WTC11 (cell line): ENCODE measurements around the gene CSPG5. TPM values are rescaled to one million over a fixed set of nuclear protein-coding genes. Genes with fewer than 3 reads are reported as not detected.
A peak's percentile ranks its signal among the peaks of the same experiment; 100 is the strongest.

ENCODE experiments used
- ATAC-seq: fragments of 200-7000 bp; cut with Tn5 transposase; 2 replicates; pipeline ENCODE4 v1.10.0; 2021; ENCODE audit warnings: mild to moderate bottlenecking, moderate library complexity
- CTCF ChIA-PET: fragments of 300-600 bp; sonication (Branson Sonifier 250); formaldehyde crosslinking; loops from one replicate; lab custom pipeline; 2021; ENCODE audit warnings: antibody characterized with exemption; lab: Charles Lee
- POLR2A ChIA-PET: fragments of 350-600 bp; sonication (Branson Sonifier 250); formaldehyde crosslinking; loops from one replicate; lab custom pipeline; 2021; ENCODE audit warnings: antibody characterized with exemption; lab: Charles Lee
- DNase-seq: peaks from one replicate; pipeline ENCODE4 v3.0.0; 2021; ENCODE audit warnings: low spot score
- H3K27ac Mint-ChIP-seq: 2 replicates; pipeline ENCODE4 v1.8.0; 2021; ENCODE audit warnings: mixed read lengths
- H3K27me3 Mint-ChIP-seq: 2 replicates; pipeline ENCODE4 v1.8.0; 2021; ENCODE audit warnings: low read depth, mild to moderate bottlenecking, moderate library complexity, mixed read lengths
- H3K36me3 Mint-ChIP-seq: 2 replicates; pipeline ENCODE4 v1.8.0; 2021; ENCODE audit warnings: mixed read lengths
- H3K4me1 Mint-ChIP-seq: 2 replicates; pipeline ENCODE4 v1.8.0; 2022; ENCODE audit warnings: mixed read lengths
- H3K4me3 Mint-ChIP-seq: 2 replicates; pipeline ENCODE4 v1.8.0; 2021; ENCODE audit warnings: mild to moderate bottlenecking, moderate library complexity, mixed read lengths
- H3K9me3 Mint-ChIP-seq: 2 replicates; pipeline ENCODE4 v1.8.0; 2021; ENCODE audit warnings: mixed read lengths
- ATF6 ChIP-seq: sonication (generic); formaldehyde crosslinking; IDR thresholded peaks from 2 replicates; pipeline ENCODE4 v1.8.1; 2023; ENCODE audit warnings: mild to moderate bottlenecking, missing genetic modification reagents
- CBFB ChIP-seq: sonication (generic); formaldehyde crosslinking; IDR thresholded peaks from 2 replicates; pipeline ENCODE4 v1.8.1; 2022; ENCODE audit warnings: mild to moderate bottlenecking, low read depth, missing genetic modification reagents
- E2F1 ChIP-seq: sonication (generic); formaldehyde crosslinking; IDR thresholded peaks from 2 replicates; pipeline ENCODE4 v1.8.0; 2022; ENCODE audit warnings: mild to moderate bottlenecking, missing genetic modification reagents
- E2F5 ChIP-seq: sonication (generic); formaldehyde crosslinking; IDR thresholded peaks from 2 replicates; pipeline ENCODE4 v1.8.1; 2022; ENCODE audit warnings: mild to moderate bottlenecking, moderate library complexity, missing genetic modification reagents
- EMX1 ChIP-seq: fragments of 250-450 bp; sonication (Bioruptor Pico); IDR thresholded peaks from 2 replicates; pipeline ENCODE4 v1.8.0; 2021; ENCODE audit warnings: mild to moderate bottlenecking
- ETV6 ChIP-seq: sonication (generic); formaldehyde crosslinking; IDR thresholded peaks from 2 replicates; pipeline ENCODE4 v1.8.1; 2022; ENCODE audit warnings: mild to moderate bottlenecking, missing genetic modification reagents
- FOXP4 ChIP-seq: sonication (generic); formaldehyde crosslinking; IDR thresholded peaks from 2 replicates; pipeline ENCODE4 v1.8.0; 2022; ENCODE audit warnings: mild to moderate bottlenecking, missing genetic modification reagents
- GABPB1 ChIP-seq: sonication (generic); formaldehyde crosslinking; IDR thresholded peaks from 2 replicates; pipeline ENCODE4 v1.8.1; 2023; ENCODE audit warnings: mild to moderate bottlenecking, missing genetic modification reagents
- JUN ChIP-seq: sonication (generic); formaldehyde crosslinking; IDR thresholded peaks from 2 replicates; pipeline ENCODE4 v1.8.0; 2023; ENCODE audit warnings: mild to moderate bottlenecking, missing genetic modification reagents
- MYBL2 ChIP-seq: sonication (generic); formaldehyde crosslinking; IDR thresholded peaks from 2 replicates; pipeline ENCODE4 v1.8.1; 2023; ENCODE audit warnings: mild to moderate bottlenecking, moderate library complexity, missing genetic modification reagents
- NFATC4 ChIP-seq: fragments of 250-450 bp; sonication (Bioruptor Pico); IDR thresholded peaks from 2 replicates; pipeline ENCODE4 v1.9.0; 2021; ENCODE audit warnings: mild to moderate bottlenecking
- SMAD3 ChIP-seq: sonication (generic); formaldehyde crosslinking; IDR thresholded peaks from 2 replicates; pipeline ENCODE4 v1.8.0; 2022; ENCODE audit warnings: missing genetic modification reagents, mild to moderate bottlenecking, borderline replicate concordance
- SMAD4 ChIP-seq: sonication (generic); formaldehyde crosslinking; IDR thresholded peaks from 2 replicates; pipeline ENCODE4 v1.8.0; 2022; ENCODE audit warnings: mild to moderate bottlenecking, missing genetic modification reagents
- SOX15 ChIP-seq: fragments of 250-450 bp; sonication (Bioruptor Pico); IDR thresholded peaks from 2 replicates; pipeline ENCODE4 v1.9.0; 2021; ENCODE audit warnings: mild to moderate bottlenecking
- SP1 ChIP-seq: sonication (generic); formaldehyde crosslinking; conservative IDR thresholded peaks from 2 replicates; pipeline ENCODE4 v1.8.1; 2022; ENCODE audit warnings: missing genetic modification reagents
- STAT6 ChIP-seq: sonication (generic); formaldehyde crosslinking; conservative IDR thresholded peaks from 2 replicates; pipeline ENCODE4 v1.8.1; 2023; ENCODE audit warnings: mild to moderate bottlenecking, low read depth, missing genetic modification reagents, moderate library complexity
- TEAD1 ChIP-seq: sonication (generic); formaldehyde crosslinking; IDR thresholded peaks from 2 replicates; pipeline ENCODE4 v1.8.0; 2022; ENCODE audit warnings: mild to moderate bottlenecking, missing genetic modification reagents
- ZNF121 ChIP-seq: sonication (generic); formaldehyde crosslinking; IDR thresholded peaks from 2 replicates; pipeline ENCODE4 v1.8.0; 2023; ENCODE audit warnings: missing genetic modification reagents
- ZNF138 ChIP-seq: sonication (generic); formaldehyde crosslinking; conservative IDR thresholded peaks from 2 replicates; pipeline ENCODE4 v1.8.1; 2022; ENCODE audit warnings: mild to moderate bottlenecking, moderate library complexity, missing genetic modification reagents
- ZNF263 ChIP-seq: sonication (generic); formaldehyde crosslinking; IDR thresholded peaks from 2 replicates; pipeline ENCODE4 v1.8.1; 2022; ENCODE audit warnings: low read depth, mild to moderate bottlenecking, moderate library complexity, missing genetic modification reagents
- ZNF281 ChIP-seq: sonication (generic); formaldehyde crosslinking; IDR thresholded peaks from 2 replicates; pipeline ENCODE4 v1.8.0; 2023; ENCODE audit warnings: mild to moderate bottlenecking, missing genetic modification reagents
- ZNF416 ChIP-seq: fragments of 250-450 bp; sonication (Bioruptor Pico); IDR thresholded peaks from 2 replicates; pipeline ENCODE4 v1.9.0; 2021; ENCODE audit warnings: mild to moderate bottlenecking, inconsistent platforms
- ZNF671 ChIP-seq: fragments of 250-450 bp; sonication (Bioruptor Pico); IDR thresholded peaks from 2 replicates; pipeline ENCODE4 v1.8.0; 2021; ENCODE audit warnings: mild to moderate bottlenecking
- total RNA-seq: library from RNA; stranded (reverse); gene quantifications from 3 replicates; pipeline ENCODE4 v1.2.3, GENCODE V29; 2021

CSPG5 gene
- total RNA-seq, 1 experiment from 2014 or later = 3.3 TPM

- H3K27ac Mint-ChIP-seq = peak overlapping the region; percentile 89
- H3K27me3 Mint-ChIP-seq = peaks cover 28% of the 10 kb centered on the region
- no peaks in the 10 kb centered on the region for H3K9me3 Mint-ChIP-seq
- TF ChIP-seq EMX1 = 0 out of 2 replicates have a peak, but pooled peaks have one; percentile 35
- TF ChIP-seq NFATC4 = no peak
- no peak for TF ChIP-seq SMAD3 (CRISPR knock-in tag)
- TF ChIP-seq ZNF138 = no peak
- no peak for TF ChIP-seq ZNF281 (CRISPR knock-in tag)
- no peak for TF ChIP-seq ZNF671 (CRISPR knock-in tag)
- no peak for TF ChIP-seq ZNF416 (CRISPR knock-in tag)
- TF ChIP-seq, all 79 proteins: peak for 1
- peaks cover 17% of the 10 kb centered on the region for H3K4me1 Mint-ChIP-seq
- DNase-seq (no peak), ATAC-seq (peak; percentile 8; the same call in 1 of the 2 replicates)
- POLR2A ChIA-PET = no interaction called here
- CTCF ChIA-PET = interaction anchor here (0.6 to 1.0 kb wide), 2 partner anchors 61 to 254 kb away, joined by 3 to 7 read pairs; no protein-coding TSS in a partner anchor
- peaks cover 29% of the 10 kb centered on the region for H3K36me3 Mint-ChIP-seq
- H3K4me3 Mint-ChIP-seq = no peak overlapping the region
These were observed 4.8 kb upstream of the CSPG5 start for GRCh38 chr3:47583320-47584075.

- Mint-ChIP-seq H3K4me1 (peaks cover 17% of the 10 kb centered on the region), H3K36me3 (peaks cover 14% of the 10 kb centered on the region), H3K27ac (no peak overlapping the region), H3K4me3 (no peak overlapping the region), H3K27me3 (peaks cover 38% of the 10 kb centered on the region), H3K9me3 (no peaks in the 10 kb centered on the region)
- DNase-seq (no peak), ATAC-seq (no peak)
- POLR2A ChIA-PET = interaction anchor here (0.6 kb wide), 1 partner anchor 242 kb away, joined by 3 read pairs; no protein-coding TSS in a partner anchor
- CTCF ChIA-PET = interaction anchor here (1.3 kb wide), 2 partner anchors 59 to 161 kb away, joined by 3 to 4 read pairs; no protein-coding TSS in a partner anchor
- TF ChIP-seq MYBL2 (CRISPR knock-in tag) (no peak), ETV6 (CRISPR knock-in tag) (no peak), CBFB (CRISPR knock-in tag) (no peak), E2F1 (CRISPR knock-in tag) (no peak), SOX15 (no peak), E2F5 (CRISPR knock-in tag) (no peak), TEAD1 (CRISPR knock-in tag) (no peak), ZNF121 (CRISPR knock-in tag) (no peak), JUN (CRISPR knock-in tag) (no peak), GABPB1 (no peak), FOXP4 (CRISPR knock-in tag) (no peak), SP1 (CRISPR knock-in tag) (no peak), SMAD4 (CRISPR knock-in tag) (no peak), STAT6 (CRISPR knock-in tag) (no peak), ATF6 (CRISPR knock-in tag) (no peak), ZNF263 (CRISPR knock-in tag) (no peak)
These were observed 3.2 kb upstream of the CSPG5 start for GRCh38 chr3:47581835-47582234.
